ENCODE results near the gene CCDC28B. TPM values are rescaled to one million over a fixed set of nuclear protein-coding genes. Genes with fewer than 3 reads are reported as not detected.
A peak's percentile ranks its signal among the peaks of the same experiment; 100 is the strongest.

Gene CCDC28B
- total and polyA plus RNA-seq, 10 donors = 3.9 to 22.4 (median 6.9) TPM

DNA sequence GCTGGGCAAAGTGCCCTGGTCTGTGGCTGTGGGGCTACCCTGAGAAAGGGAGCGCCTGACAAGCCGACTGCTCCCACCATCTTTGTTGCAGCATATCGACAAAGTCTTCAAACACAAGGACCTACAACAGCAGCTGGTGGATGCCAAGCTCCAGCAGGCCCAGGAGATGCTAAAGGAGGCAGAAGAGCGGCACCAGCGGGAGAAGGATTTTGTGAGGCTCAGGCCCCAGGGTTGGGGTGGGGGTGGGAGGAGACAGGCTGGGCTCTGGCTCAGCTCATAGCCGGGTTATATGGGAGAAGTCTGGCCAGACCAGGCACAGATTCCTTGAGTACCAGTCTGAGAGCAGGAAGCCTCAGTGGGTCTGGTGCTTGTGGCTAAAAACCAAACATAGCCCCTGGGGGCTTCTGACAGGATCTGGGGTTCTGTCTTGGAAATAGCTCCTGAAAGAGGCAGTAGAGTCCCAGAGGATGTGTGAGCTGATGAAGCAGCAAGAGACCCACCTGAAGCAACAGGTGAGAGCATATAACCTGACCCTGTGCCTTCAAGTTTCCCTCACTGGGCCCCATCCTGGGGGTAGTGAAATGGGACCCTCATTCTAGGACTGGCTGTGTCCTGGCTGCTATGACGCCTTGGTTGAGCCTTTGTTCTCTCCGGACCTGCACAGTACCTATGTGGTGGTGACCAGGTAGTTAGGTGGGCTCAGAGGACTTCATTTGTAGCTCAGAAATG, 8.0 kb upstream of the CCDC28B start:
- no peaks in the 10 kb centered on the region for H3K9me3 ChIP-seq
- WGBS, 5 donors = 86 to 98% (median 96%) methylated on average over 8 of the region's 8 CpGs
- H3K4me3 ChIP-seq = no peak overlapping the region
- H3K4me1 ChIP-seq = peaks cover 3 to 27% (median 12%) of the 10 kb centered on the region in 6 donors
- TF ChIP-seq POLR2A (IDR thresholded peaks at IDR 0.05) = no peak
- TF ChIP-seq POLR2AphosphoS5 (IDR thresholded peaks at IDR 0.05) = no peak
- TF ChIP-seq, protein P1, sequence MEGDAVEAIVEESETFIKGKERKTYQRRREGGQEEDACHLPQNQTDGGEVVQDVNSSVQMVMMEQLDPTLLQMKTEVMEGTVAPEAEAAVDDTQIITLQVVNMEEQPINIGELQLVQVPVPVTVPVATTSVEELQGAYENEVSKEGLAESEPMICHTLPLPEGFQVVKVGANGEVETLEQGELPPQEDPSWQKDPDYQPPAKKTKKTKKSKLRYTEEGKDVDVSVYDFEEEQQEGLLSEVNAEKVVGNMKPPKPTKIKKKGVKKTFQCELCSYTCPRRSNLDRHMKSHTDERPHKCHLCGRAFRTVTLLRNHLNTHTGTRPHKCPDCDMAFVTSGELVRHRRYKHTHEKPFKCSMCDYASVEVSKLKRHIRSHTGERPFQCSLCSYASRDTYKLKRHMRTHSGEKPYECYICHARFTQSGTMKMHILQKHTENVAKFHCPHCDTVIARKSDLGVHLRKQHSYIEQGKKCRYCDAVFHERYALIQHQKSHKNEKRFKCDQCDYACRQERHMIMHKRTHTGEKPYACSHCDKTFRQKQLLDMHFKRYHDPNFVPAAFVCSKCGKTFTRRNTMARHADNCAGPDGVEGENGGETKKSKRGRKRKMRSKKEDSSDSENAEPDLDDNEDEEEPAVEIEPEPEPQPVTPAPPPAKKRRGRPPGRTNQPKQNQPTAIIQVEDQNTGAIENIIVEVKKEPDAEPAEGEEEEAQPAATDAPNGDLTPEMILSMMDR (IDR thresholded peaks at IDR 0.05 in 8 of 11, conservative IDR thresholded peaks at IDR 0.05 in 3 of 11) = no peak
- no peaks in the 10 kb centered on the region for H3K27me3 ChIP-seq (replicated peaks in 1 of 7)
- peaks cover 12 to 100% (median 97%) of the 10 kb centered on the region in 6 donors for H3K36me3 ChIP-seq
- intact Hi-C loops (cut with DNase I; ENCODE audit: low total_unique reads) = no loop called here
- DNase-seq = no peak
- no peak overlapping the region for H3K27ac ChIP-seq

DNA sequence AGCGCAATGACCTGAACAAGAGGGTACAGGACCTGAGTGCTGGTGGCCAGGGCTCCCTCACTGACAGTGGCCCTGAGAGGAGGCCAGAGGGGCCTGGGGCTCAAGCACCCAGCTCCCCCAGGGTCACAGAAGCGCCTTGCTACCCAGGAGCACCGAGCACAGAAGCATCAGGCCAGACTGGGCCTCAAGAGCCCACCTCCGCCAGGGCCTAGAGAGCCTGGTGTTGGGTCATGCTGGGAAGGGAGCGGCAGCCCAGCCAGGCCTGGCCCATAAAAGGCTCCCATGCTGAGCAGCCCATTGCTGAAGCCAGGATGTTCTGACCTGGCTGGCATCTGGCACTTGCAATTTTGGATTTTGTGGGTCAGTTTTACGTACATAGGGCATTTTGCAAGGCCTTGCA, 5.4 kb upstream of the CCDC28B start:
- Histone ChIP-seq H3K36me3 (peaks cover 10 to 88% (median 75%) of the 10 kb centered on the region in 6 donors), H3K9me3 (no peaks in the 10 kb centered on the region), H3K27ac (no peak overlapping the region), H3K4me3 (no peak overlapping the region), H3K27me3 (replicated peaks in 1 of 7) (no peaks in the 10 kb centered on the region), H3K4me1 (peaks cover 3 to 36% (median 16%) of the 10 kb centered on the region in 6 donors)
- DNase-seq = peak; percentile 49
- intact Hi-C loops (cut with DNase I; ENCODE audit: low total_unique reads) = no loop called here
- TF ChIP-seq, protein P1 (IDR thresholded peaks at IDR 0.05 in 8 of 11, conservative IDR thresholded peaks at IDR 0.05 in 3 of 11) = no peak
- TF ChIP-seq POLR2AphosphoS5 (IDR thresholded peaks at IDR 0.05) = peak in 2 of 3 donors; percentile 14 to 49
- WGBS, 5 donors = 90 to 100% (median 97%) methylated on average over 3 to 6 of the region's 6 CpGs

DNA sequence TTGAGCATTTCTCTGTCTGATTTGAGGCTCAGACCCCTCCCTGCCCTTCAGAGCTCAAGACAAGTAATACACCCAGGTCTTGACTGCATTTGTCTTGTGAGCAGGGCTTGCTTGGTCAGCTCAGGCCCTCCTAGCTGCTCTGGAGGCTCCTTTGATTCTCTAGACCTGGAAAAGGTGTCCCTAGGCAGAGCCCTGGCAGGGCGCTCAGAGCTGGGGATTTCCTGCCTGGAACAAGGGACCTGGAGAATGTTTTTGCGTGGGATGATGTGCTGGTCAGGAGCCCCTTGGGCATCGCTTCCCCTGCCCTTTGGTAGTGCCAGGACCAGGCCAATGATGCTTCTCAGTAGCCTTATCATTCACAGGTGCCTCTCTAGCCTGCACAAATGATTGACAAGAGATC, 4.9 kb upstream of the CCDC28B start:
- WGBS, 5 donors = 83 to 98% (median 93%) methylated on average over 3 of the region's 3 CpGs
- no peaks in the 10 kb centered on the region for H3K27me3 ChIP-seq (replicated peaks in 1 of 7)
- no peaks in the 10 kb centered on the region for H3K9me3 ChIP-seq
- H3K4me1 ChIP-seq = peaks cover 3 to 41% (median 21%) of the 10 kb centered on the region in 6 donors
- H3K4me3 ChIP-seq = no peak overlapping the region
- intact Hi-C loops (cut with DNase I; ENCODE audit: low total_unique reads) = no loop called here
- peak; percentile 48 for DNase-seq
- H3K36me3 ChIP-seq = peaks cover 8 to 83% (median 70%) of the 10 kb centered on the region in 6 donors
- no peak overlapping the region for H3K27ac ChIP-seq
- TF ChIP-seq POLR2AphosphoS5 (IDR thresholded peaks at IDR 0.05) (no peak), POLR2A (IDR thresholded peaks at IDR 0.05) (no peak)
- TF ChIP-seq, protein P1 (IDR thresholded peaks at IDR 0.05 in 8 of 11, conservative IDR thresholded peaks at IDR 0.05 in 3 of 11) = no peak

- H3K9me3 ChIP-seq = no peaks in the 10 kb centered on the region
- intact Hi-C loops (cut with DNase I; ENCODE audit: low total_unique reads) = no loop called here
- TF ChIP-seq, protein P1 (IDR thresholded peaks at IDR 0.05 in 8 of 11, conservative IDR thresholded peaks at IDR 0.05 in 3 of 11) = no peak
- no peak for TF ChIP-seq POLR2A (IDR thresholded peaks at IDR 0.05)
- H3K27me3 ChIP-seq (replicated peaks in 1 of 7) = no peaks in the 10 kb centered on the region
- H3K36me3 ChIP-seq = peaks cover 8 to 76% (median 63%) of the 10 kb centered on the region in 6 donors
- H3K4me3 ChIP-seq = no peak overlapping the region
- peak; percentile 22 for DNase-seq
- H3K4me1 ChIP-seq = peaks cover 3 to 48% (median 26%) of the 10 kb centered on the region in 6 donors
- H3K27ac ChIP-seq = peak overlapping the region in 1 of 8 donors; percentile 42
These were observed 4.2 kb upstream of the CCDC28B start for GRCh38 chr1:32195972-32196823.

Measured in spleen (tissue), 11 donors.